Fibroblast of skin of left quadriceps (primary cell): ENCODE measurements around the gene S100A8.
"Not testable (repeated sequence)": the region's sequence is repeated elsewhere in the genome, so short reads cannot be mapped to it uniquely, and the experiment has no call there.

Experiments
- DNase-seq, 2 experiments: peaks; one replicate each; pipeline ENCODE4 v3.0.0-alpha.2; 2013; ENCODE audit warnings: low read depth in 2 of 2

Gene S100A8

DNA sequence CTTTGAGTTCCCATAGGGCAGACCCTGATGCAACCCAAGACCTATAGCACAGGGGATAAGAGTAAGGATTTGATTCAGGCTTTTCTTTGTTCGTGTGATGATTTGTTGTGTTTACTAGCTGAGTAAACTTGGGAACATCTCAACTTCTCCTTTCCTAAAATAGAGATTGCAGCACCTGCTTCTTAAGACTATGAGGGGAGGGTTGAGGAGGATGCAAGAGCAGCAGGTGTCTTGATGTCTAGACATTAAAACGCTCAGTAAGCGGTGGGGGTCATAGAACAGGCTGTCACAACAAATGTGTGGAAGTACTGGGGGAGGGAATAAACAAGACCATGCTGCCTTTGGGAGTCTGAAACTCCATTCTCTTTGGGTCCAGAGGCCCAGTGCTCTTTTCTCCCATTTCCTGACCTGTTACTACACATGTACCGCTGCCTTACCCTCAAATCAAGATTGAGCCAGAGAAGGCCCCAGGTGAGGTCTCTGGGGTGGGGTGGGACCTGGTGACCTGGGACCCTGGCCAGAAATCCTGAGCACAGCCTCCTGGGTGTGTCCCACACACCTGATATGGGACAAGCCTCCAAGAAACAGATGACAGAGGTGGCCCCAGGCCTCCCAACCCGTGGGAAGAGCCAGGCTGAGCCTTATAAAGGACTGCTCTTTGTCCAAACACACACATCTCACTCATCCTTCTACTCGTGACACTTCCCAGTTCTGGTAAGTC, 25.1 kb upstream of the S100A8 start, which contains the start of gene S100A7A:
TSS of gene S100A7A (plus strand) at position 671 of the 721 bp plus-strand sequence. CDS start 1,563 bp downstream, outside the sequence.
- no peak for DNase-seq

DNA sequence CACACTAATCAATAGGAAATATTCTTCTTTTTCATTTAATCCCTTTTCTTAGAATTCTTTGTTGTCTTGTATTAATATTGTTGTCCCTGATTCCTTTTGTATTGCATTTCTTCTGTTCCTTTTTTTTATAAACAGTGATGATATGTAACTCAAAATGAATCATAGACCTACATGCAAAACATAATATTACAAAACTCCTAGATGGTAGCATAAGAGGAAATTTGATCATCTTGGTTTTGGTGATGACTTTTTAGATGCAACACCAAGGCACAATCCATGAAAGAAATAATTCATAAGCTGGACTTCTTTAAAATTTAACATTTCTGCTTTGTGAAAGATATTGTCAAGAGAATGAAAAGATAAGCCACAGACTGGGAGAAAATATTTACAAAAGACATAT, 23.1 kb upstream of the S100A8 start:
- DNase-seq: not testable (repeated sequence)

DNA sequence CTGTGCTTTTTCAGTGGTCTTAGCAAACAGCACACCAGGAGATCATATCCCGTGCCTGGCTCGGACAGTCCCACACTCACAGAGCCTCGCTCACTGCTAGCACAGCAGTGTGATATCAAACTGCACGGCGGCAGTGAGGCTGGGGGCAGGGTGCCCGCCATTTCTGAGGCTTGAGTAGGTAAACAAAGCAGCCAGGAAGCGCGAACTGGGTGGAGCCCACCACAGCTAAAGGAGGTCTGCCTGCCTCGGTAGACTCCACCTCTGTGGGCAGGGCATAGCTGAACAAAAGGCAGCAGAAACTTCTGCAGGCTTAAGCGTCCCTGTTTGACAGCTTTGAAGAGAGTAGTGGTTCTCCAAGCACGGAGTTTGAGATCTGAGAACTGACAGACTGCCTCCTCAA, 16.4 kb upstream of the S100A8 start:
- not testable (repeated sequence) for DNase-seq

DNA sequence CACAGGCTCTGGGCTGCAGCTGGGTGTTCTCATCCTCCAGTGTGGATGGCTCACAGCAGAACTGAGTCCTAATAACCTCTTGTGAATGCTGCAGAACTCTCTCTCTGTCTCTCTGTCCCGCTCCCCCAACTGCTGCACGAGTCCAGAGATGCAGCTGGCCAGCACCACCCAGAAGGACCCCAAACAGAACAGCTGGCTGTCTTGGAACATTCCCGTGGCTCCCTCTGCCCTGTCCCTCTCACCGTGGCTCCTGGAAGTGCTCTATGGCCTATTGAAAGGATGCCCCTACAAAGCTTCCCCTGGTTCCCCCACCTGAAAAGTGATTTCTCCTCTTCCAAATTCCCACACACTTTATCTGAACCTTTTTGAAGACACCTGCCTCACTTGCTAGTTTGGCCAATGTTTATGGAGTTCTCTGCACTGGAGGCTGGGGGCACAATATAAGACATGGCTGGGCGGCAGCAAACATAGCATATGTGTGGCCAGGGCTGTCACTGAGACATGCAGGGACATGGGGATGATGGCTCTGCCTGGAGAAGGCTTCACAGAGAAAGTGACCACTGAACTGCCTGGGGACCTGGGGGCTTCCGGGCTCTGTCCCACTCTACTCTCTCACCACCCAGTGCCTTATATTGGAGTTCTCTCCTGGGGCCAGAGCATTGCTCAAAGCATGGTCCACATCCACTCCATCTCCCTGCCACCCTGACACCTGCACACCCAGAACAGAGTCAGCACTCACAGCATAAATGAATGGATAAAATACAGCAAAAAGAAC, 15.1 kb upstream of the S100A8 start:
- DNase-seq: not testable (repeated sequence)

DNA sequence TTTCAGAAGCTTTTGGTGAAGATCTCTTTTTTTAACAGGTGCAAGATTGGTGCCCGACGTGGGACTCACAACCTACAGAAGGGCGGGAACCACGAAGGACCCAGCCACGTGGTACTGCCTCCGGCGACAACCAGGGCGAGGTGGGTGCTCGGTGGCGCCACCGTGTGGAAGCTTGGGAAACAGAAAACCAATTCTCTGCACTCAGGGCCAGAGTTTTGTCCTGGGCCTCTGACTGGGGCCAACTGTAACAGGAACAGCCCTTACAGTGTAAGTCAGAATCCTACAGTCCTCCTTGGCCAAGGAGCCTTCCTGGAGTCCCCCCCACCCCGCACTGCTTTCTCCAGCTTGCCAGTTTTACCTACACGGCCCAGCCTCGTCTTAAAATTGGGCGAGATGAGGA, 13.9 kb upstream of the S100A8 start:
- no peak for DNase-seq

DNA sequence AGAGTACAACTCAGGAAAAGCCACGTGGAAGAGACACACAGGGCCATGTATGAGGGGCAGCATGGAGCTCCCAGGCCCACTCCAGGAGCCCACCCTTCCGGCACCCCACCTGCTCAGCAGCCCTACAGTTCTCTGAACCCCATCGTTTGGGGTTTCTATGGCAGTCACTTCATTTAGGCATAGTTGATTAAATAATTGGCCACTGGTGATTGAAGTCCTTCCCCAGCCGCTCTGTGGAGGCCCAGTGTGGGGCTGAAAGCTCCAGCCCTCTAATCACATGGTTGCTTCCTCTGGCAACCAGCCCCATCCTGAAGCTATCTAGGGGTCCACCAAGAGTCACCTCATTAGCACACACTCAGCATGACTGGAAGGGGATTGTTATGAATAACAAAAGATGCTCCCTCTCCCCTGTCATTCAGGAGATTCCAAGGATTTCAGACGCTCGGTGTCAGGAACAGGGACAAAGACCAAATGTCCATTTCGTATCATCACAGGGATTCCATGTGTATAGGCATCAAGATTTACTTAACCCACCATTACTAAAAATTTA, 13.3 kb upstream of the S100A8 start:
- DNase-seq: no peak

DNA sequence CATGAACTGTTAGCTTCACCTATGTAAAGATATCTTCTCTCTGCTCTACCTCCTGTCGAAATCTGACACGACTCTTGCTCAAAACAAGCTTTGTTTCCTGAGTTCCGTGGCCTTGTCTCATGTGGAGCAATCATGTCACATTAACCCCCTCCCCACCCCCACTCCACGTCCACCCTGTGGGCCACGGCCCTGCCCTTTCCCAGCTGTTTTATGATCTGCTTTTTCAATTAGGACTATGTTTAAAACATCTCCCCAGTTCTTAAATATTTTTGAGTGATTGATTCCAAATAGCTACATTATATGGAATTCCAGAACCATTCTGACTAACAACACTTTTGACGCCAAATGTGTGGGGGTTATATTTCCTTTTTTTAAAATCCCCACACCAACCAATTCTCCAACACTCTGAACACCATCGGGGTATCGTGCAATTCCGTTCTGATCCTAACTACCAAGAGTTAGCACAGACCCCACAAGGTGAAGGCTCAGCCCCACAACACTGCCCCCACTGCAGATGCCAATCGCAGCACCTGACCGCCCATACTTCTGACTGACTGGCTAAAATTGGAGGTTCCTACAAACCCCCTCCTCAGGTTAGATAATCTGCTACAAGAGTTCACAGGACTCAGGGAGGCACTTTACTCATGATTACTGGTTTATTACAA, 12.7 kb upstream of the S100A8 start:
- DNase-seq: no peak

DNA sequence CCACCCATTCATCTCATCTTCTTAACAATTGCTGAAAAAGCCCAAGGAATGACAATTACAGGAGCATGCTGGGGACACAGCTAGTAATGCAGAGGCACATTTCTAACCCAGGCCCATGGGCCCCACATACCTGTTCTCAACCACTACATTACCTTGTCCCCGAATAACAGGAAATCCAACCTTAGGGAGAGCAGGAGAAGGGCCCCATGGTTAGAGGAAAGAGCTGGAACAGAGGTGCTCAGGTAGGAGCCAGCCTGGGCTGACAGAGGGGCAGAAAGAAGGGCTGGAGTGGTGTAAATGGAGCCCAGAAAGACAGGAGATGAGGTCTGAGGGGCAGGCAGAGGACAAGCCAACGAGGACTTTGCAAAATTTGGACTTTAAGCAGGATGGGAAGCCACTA, 11.4 kb upstream of the S100A8 start:
- no peak for DNase-seq

DNA sequence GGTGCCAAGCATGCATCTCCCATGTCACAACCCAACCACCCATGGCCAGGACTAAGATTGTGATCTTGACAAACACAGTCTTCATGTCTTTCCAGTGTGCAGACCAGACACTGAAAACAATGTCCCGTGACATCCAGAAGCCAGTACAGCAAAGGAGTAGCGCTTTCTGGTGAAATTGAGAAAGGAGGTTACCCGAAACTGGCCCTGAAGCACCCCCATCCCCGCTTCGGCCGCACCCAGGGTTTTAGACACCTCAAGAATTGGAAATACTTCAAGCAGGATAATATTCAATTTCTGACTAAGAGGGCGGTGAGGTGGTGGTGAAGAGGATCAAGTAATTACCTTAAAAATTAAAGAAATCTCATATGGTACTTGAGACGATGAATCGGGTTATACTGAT, 10.6 kb upstream of the S100A8 start:
- no peak for DNase-seq

DNA sequence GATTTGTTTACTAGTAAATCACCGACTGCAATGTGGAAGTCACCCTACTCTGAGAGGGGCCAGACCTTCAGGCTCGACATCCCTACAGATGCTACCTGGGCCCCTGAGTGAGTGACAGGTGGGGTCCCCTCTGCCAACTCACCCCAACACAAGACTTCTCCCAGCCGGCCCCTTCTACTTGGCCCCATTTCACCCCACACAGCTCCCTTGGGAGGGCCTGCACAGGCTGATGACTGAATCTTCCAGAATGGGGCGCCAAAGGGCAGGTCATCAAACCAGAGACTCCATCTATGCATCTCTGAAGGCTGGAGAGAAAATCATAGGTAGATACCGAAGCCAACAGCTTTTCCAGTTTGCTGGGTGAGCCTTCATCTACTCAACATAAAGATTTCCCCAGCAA, 9.4 kb upstream of the S100A8 start:
- no peak for DNase-seq

DNA sequence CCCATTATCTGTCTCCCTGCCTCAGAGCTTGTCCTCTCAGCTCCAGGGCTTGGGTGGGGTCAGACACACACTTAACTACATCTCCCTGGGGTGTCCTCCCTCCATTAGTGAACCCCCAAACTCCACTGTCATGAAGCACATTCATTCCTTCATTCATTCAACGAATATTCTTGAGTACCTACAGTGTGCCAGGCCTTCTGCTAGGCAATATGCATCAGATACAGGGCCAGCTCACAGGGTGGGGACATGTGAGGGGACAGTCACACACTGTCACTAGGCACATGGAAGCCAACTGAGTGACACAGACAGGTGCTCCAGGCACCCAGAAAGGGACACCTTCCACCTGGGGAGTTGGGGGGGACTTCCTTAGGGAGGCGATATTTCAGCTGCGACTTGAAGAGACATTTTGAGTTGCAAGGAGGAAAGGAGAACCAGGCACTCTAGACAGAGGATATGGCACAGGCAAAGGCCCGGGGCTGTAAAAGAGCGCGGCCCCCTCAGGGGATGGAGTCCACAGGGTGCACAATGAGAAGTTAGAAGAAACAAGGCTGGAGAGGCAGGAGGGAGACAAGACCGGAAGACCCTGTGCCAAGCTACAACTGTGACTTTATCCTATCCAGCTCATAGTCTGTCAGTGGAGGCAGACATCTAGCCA, 8.7 kb upstream of the S100A8 start:
- DNase-seq: no peak

DNA sequence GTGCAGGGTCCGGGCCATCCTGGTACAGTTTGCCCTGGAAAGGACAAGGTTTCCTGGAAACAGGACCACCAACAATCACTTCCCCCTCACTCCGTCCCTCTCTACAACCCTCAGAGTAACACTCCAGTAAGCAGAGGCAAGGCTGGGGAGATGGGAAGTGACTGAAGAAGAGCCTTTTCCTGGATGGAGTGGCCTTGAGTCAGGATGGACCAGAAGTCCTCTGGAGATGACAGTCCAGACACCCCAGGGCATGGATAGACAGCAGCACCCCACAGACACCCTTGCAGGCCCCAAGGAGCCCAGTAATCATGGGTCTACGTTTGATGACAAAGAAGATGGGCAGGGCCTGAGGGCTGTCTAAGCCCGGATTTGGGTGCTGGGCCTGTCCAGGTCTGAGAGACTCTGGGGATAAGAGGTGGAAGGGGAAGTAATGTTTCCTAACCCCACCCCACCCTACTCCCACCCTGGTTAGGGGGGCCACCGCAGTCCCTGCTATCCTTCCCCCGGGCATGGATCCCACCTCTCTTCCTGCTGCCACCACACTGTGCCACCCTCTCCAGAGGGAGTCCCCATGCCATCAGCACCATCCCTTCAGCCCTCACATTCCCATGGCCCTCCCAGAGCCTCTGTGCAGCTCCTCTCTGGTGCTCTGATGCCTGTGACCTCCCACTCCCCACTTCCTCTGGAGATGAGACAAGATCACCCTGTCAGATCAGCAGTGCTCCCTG, 7.2 kb upstream of the S100A8 start:
- DNase-seq: no peak

DNA sequence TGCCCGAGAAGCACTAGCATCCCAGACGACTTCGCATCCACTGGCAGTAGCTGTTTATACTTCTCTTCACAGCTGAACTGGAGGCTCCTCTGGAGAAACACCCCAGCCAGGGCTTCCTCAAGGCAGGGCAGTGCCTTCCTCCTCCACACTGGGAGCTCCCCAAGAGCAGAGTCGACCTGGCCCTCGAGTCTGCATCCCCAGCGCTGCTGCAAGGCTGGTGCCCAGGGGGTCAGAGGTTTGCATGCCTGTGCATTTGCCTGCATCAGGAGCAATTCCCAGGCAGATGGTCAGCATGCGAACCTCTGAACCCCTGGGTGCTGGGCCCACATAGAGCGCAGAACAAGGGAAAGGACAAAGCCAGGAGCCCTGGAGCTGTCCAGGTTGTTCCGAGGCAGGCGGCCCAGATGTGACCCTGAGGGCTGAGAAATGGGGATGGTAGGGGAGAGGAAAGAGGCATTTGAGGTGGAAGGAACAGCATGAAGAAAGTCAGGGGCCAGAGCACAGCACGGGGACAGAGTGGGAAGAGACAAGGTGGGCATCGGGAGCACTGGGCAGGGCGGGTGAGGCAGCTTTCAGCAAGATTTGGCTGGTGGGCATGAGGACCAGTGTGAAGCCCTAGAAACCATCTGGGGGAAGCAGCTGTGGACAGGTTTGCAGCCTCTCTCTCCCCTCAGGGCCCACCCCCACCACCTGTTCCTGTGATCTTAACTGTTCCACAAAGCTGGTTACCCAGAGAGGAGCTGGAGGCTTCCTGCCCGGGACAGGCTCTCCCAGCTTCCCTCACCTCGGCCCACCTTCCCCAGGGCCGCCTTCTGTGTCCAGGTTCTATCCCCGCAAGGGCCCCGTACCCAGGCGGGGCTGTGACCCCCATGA, 6.4 kb upstream of the S100A8 start:
- no peak for DNase-seq

DNA sequence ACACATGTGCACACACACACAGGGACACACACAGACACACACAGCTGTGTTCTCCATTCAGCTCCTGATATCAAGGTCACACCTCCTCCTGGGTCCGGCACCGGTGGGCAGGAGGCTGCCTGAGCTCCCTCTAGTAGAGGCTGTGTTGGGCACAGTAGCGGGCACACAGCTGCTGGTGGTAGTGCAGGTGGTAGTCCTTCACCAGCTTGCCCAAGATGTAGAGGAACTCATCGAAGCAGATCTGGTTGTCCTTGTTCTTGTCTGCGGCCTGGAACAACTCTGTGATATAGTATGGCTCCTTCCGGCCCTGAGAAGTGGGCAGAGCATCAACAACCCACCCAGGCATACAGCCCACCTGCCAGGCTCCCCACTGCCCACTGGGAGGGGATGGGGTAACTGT, 5.6 kb upstream of the S100A8 start:
- no peak for DNase-seq

DNA sequence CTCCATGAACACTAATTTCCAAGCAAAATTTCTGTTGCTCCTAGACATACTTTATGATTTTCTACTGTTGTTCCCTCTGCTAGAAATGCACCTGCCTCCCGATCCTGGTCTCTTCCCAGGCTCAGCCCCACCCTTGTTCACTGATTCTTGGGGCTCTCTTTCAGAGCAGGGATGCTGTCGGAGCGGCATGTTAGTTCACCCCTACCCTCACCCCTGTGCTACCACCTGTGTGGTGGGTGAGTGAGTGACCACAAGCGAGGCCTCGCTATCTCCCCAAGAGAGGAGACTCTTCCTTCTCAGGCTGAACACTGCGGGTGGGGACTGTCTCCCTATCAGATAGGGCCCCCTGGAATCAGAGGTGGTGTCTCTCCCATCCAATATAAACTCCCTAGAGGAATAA, 4.9 kb upstream of the S100A8 start:
- no peak for DNase-seq

DNA sequence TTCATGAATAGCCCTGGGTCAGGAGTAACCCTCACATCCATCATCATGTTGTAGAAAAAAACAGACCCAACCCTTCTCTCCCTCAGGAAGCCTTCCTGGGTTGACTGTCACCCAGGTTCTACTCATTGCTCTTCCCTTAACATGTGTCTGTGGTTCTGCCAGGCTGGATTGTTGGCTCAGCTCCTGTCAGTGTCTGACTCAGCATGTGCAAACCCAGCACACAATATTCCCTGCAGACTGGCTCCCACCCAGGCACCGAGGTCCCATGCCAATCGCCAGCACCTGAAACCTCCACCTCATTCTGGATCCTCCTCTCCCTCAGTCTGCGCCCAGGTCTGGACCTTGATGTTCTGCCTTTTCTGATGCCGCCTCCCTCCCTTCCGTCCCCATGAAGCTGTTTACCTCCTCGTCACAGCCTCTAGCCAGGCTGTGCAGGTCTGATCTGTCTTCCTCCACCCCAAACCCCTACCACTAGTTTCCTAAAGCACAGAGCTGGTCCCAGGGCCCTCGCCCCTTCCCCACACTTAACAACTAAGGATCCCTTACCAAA, 4.3 kb upstream of the S100A8 start:
- no peak for DNase-seq

DNA sequence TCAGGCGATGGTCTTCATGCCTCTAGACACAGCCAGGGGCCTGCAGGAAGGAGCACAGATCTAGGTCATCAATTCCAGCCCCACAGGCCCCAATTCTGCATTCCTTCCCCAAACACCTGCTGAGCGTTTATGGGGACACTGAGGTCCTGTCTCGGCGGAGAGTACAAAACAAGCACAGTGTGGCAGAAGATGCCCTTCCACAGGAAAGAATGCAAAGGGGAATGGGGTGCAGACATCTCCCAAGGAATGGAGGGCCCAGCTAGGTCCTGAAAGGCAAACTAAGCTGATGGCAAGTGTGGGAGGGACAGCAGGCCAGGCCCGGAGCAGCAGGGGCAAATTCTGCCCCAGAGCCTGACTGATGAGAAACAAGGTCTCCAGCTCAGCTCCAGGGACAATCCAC, 3.5 kb upstream of the S100A8 start:
- DNase-seq: no peak

DNA sequence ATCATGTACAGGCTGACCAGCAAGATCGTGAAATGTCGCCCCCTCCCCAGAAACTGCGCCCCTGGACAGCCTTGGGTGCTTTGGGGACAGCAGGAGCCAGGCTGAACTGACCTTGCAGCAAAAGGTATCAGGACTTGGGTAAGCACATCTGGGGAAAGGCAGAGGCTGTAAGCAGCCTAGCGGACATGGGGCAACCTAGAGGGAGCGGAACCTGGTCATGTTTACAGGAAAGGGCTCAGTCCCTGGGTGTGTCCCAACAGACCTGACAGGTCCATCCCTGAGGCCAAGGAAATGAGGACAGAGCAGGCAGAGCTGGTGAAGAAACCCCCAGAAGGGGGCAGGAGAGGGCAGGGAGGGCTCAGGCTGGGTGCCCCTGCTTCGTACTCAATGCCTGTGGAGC, 3.1 kb upstream of the S100A8 start:
- DNase-seq: no peak

DNA sequence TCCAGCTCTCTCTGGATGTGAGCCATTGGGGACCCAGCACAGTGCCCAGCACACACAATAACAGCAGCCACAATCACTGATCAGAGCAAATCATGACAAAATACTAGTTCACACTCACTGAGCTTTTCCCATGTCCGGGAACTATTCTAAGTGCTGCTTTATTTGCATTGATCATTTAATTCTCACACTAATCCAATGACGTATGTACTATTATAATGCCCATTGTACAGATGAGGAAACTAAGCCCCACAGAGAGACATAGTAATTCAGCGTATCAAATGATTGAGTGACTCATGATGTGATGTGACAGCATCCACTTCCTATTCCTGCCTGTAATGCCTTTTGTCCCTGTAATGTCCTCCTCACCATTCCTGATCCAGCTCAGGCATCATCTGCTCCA, 1.9 kb upstream of the S100A8 start:
- no peak for DNase-seq

DNA sequence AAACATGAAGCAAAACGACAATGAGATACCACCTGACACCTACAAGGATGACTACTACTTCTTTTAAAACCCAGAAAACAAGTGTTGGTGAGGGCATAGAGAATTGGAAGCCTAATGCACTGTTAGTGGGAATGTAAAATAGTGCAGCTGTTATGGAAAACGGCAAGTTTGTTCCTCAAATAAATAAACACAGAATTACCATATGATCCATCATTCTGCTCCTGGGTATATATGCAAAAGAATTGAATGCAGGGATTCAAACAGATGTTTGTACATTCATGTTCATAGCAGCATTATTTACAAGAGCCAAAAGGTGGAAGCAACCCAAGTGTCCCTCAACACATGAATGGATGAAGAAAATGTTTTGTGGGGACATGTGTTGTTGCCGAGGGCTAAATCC, 1.4 kb upstream of the S100A8 start:
- DNase-seq: no peak
